22Rv1 (cell line): ENCODE measurements around the gene AOPEP.

Experiments
- CTCF ChIP-seq: fragments of 450-650 bp; IDR thresholded peaks from 2 replicates; pipeline ENCODE4 v1.5.1; 2017; ENCODE audit warnings: mild to moderate bottlenecking
- ZFX ChIP-seq: fragments of 450-650 bp; IDR thresholded peaks from 2 replicates; pipeline ENCODE4 v1.6.1; 2017; ENCODE audit warnings: antibody characterized with exemption, borderline replicate concordance

GRCh38 chr9:95014917-95015316, 288.4 kb downstream of the AOPEP start:
- TF ChIP-seq CTCF, result no peak
- TF ChIP-seq ZFX, result no peak
